K562 (cell line): ENCODE measurements around the gene FAM120B. TPM values are rescaled to one million over a fixed set of nuclear protein-coding genes. Genes with fewer than 3 reads are reported as not detected.

ENCODE experiments used
- ATAC-seq: fragments of 200-7000 bp; cut with Tn5 transposase; 3 replicates; pipeline ENCODE4 v1.9.1; 2020; ENCODE audit warnings: moderate library complexity
- BruUV-seq: library from RNA; stranded (reverse); fragments of 400-500 nt; replicated peaks from 2 replicates; lab custom pipeline; 2021; lab: Mats Ljungman, UMichigan
- CTCF ChIA-PET: fragments of 300-600 bp; formaldehyde crosslinking; extraction: SDS; loops from one replicate; lab custom pipeline; 2021; ENCODE audit warnings: low intra/inter-chr PET ratio; lab: Yijun Ruan, JAX
- POLR2A ChIA-PET: fragments of 300-600, 350-650 bp; sonication (Branson Sonifier 250); formaldehyde crosslinking; extraction: SDS; loops from one replicate; lab custom pipeline; 2021; ENCODE audit warnings: antibody characterized with exemption, inconsistent platforms; lab: Yijun Ruan, JAX
- DNase-seq, 4 experiments: peaks; one replicate each; pipeline versions ENCODE4 v3.0.0 to v3.0.0-alpha.2; 2011 to 2018; ENCODE audit warnings: low spot score in 3 of 4, mixed read lengths in 3 of 4; ENCODE audit errors: extremely low read depth in 1 of 4
- FAIRE-seq: peaks from 2 replicates; lab custom pipeline; 2011; peaks lifted over from hg19 to GRCh38; lab: Jason Lieb, UNC
- H2AFZ ChIP-seq: 2 replicates; pipeline ENCODE4 v1.6.0; 2011; ENCODE audit warnings: low read depth, low read length, control low read depth, inconsistent platforms
- H3K27ac ChIP-seq: fragments of 200-600 bp; 3 replicates; pipeline ENCODE4 v1.8.0; 2011; ENCODE audit warnings: low read depth, mild to moderate bottlenecking, control low read depth, inconsistent platforms, low read length, moderate library complexity, mixed read lengths; ENCODE audit errors: extremely low read depth
- H3K27me3 ChIP-seq, 2 experiments: fragments of 300-600 bp in 1 of 2; 2 replicates in 1 of 2; 3 replicates in 1 of 2; pipeline versions ENCODE4 v1.6.0 to v1.8.0; 2011; ENCODE audit warnings: inconsistent platforms in 2 of 2, low read length in 2 of 2, mild to moderate bottlenecking in 1 of 2, mixed read lengths in 1 of 2, moderate library complexity in 1 of 2; ENCODE audit not compliant: control insufficient read depth in 2 of 2, insufficient read depth in 2 of 2
- H3K36me3 ChIP-seq: fragments of 300-600 bp; 3 replicates; pipeline ENCODE4 v1.8.0; 2011; ENCODE audit warnings: mild to moderate bottlenecking, low read length, inconsistent platforms; ENCODE audit not compliant: control insufficient read depth, insufficient read depth
- H3K4me1 ChIP-seq, 2 experiments: fragments of 200-600 bp in 1 of 2; replicated peaks in 1 of 2; 2 replicates in 1 of 2; 3 replicates in 1 of 2; pipeline versions ENCODE4 v1.5.1 to v1.8.0; 2011; ENCODE audit warnings: inconsistent platforms in 2 of 2, low read length in 2 of 2, mild to moderate bottlenecking in 1 of 2, mixed read lengths in 1 of 2, moderate library complexity in 1 of 2; ENCODE audit not compliant: control insufficient read depth in 2 of 2, insufficient read depth in 2 of 2
- H3K4me2 ChIP-seq: 2 replicates; pipeline ENCODE4 v1.6.1; 2011; ENCODE audit warnings: low read length, control low read depth, inconsistent platforms, mixed read lengths; ENCODE audit not compliant: insufficient read depth
- H3K4me3 ChIP-seq: fragments of 200-600 bp; sonication (generic), shearing (Covaris generic); 2 replicates; pipeline ENCODE4 v1.5.1; 2016; ENCODE audit warnings: control low read depth, inconsistent platforms
- H3K79me2 ChIP-seq: fragments of 200-600 bp; 3 replicates; pipeline ENCODE4 v1.8.0; 2011; ENCODE audit warnings: low read length, inconsistent platforms; ENCODE audit not compliant: control insufficient read depth, insufficient read depth
- H3K9ac ChIP-seq, 2 experiments: 2 replicates each; pipeline versions ENCODE4 v1.6.0 to v1.6.1; 2011; ENCODE audit warnings: low read depth in 2 of 2, low read length in 2 of 2, control low read depth in 1 of 2, inconsistent platforms in 1 of 2, mild to moderate bottlenecking in 1 of 2, mixed read lengths in 1 of 2; ENCODE audit not compliant: insufficient read depth in 1 of 2
- H3K9me1 ChIP-seq: one replicate; pipeline ENCODE4 v1.6.0; 2011; ENCODE audit warnings: inconsistent platforms, mild to moderate bottlenecking, low read length, moderate library complexity; ENCODE audit not compliant: control insufficient read depth, insufficient read depth
- H3K9me3 ChIP-seq: replicated peaks from 2 replicates; pipeline ENCODE4 v1.5.1; 2011; ENCODE audit warnings: low read depth, low read length, inconsistent platforms; ENCODE audit not compliant: control insufficient read depth, insufficient read depth
- H4K20me1 ChIP-seq: replicated peaks from 2 replicates; pipeline ENCODE4 v1.6.1; 2011; ENCODE audit warnings: low read length, inconsistent platforms, mixed read lengths; ENCODE audit not compliant: control insufficient read depth, insufficient read depth
- CSDE1 ChIP-seq, 2 experiments: fragments of 450-650 bp; IDR thresholded peaks; 2 replicates each; pipeline ENCODE4 v1.6.1; 2016; ENCODE audit warnings: mild to moderate bottlenecking in 1 of 2
- GABPB2 ChIP-seq: fragments of 250-450 bp; sonication (Bioruptor Pico); conservative IDR thresholded peaks from 2 replicates; pipeline ENCODE4 v1.5.1; 2021; ENCODE audit warnings: mild to moderate bottlenecking
- GATAD2A ChIP-seq: fragments of 450-650 bp; IDR thresholded peaks from 2 replicates; pipeline ENCODE4 v1.6.1; 2017
- ILF3 ChIP-seq: fragments of 450-650 bp; IDR thresholded peaks from 2 replicates; pipeline ENCODE4 v1.6.1; 2018; ENCODE audit warnings: antibody characterized with exemption, mild to moderate bottlenecking, moderate library complexity, borderline replicate concordance
- MEIS2 ChIP-seq: fragments of 450-650 bp; IDR thresholded peaks from 2 replicates; pipeline ENCODE4 v1.6.1; 2014; ENCODE audit warnings: mild to moderate bottlenecking; ENCODE audit not compliant: partially characterized antibody
- NR1H2 ChIP-seq: sonication (generic); formaldehyde crosslinking; IDR thresholded peaks from 2 replicates; pipeline ENCODE4 v1.4.0; 2020; ENCODE audit warnings: mild to moderate bottlenecking, missing genetic modification reagents
- PHF21A ChIP-seq: fragments of 450-650 bp; IDR thresholded peaks from 2 replicates; pipeline ENCODE4 v1.6.1; 2017; ENCODE audit warnings: low read depth, borderline replicate concordance
- RCOR1 ChIP-seq, 2 experiments: IDR thresholded peaks; 2 replicates each; pipeline ENCODE4 v1.6.1; 2012; ENCODE audit warnings: low read depth in 2 of 2, low read length in 2 of 2, borderline replicate concordance in 1 of 2, improper control_type of control experiment in 1 of 2
- SUPT5H ChIP-seq: fragments of 450-650 bp; IDR thresholded peaks from 2 replicates; pipeline ENCODE4 v1.6.1; 2016
- ZC3H11A ChIP-seq: IDR thresholded peaks from 2 replicates; pipeline ENCODE4 v1.6.1; 2012; ENCODE audit warnings: low read depth, low read length, improper control_type of control experiment
- ZNF354B ChIP-seq: fragments of 250-450 bp; sonication (Bioruptor Pico); IDR thresholded peaks from 2 replicates; pipeline ENCODE4 v1.4.0; 2020
- WGBS: fragments of 100-300 bp; shearing (Covaris generic); methylation state at CpG from one replicate; pipeline ENCODE4 v1.1.6; 2016; ENCODE audit warnings: low coverage, mixed read lengths; ENCODE audit not compliant: insufficient coverage; ENCODE audit errors: missing lambda C conversion rate; 5-methylcytosine and 5-hydroxymethylcytosine counted together
- in situ Hi-C: fragments of 300-500 bp; cut with MboI; formaldehyde crosslinking; loops from 4 replicates; pipeline ENCODE4 v1.15.0; 2018; ENCODE audit warnings: inconsistent platforms, mixed read lengths
- intact Hi-C: fragments of 100-400 bp; cut with micrococcal nuclease; formaldehyde crosslinking; loops from 2 replicates; pipeline ENCODE4 v1.14.2; 2022
- polyA plus RNA-seq, 8 experiments: library from polyadenylated mRNA; depleted of rRNA in 4 of 8; stranded (reverse) in 5 of 8; unstranded in 3 of 8; fragments of >200 nt; fragmentation: Nextera tagmentation in 2 of 8; fragmentation: Illumina TruSeq in 1 of 8; extraction: Ambion mirVana in 2 of 8; extraction: Trizol in 1 of 8; gene quantifications; 2 replicates each; pipeline versions ENCODE4 v1.2.1 to v1.2.3, GENCODE V29; 2011 to 2014; ENCODE audit warnings: inconsistent platforms in 1 of 8, missing spikeins in 1 of 8
- total RNA-seq, 7 experiments: library from RNA; depleted of rRNA in 6 of 7; stranded (reverse); fragments of >200 nt in 6 of 7; fragmentation: Illumina TruSeq in 2 of 7; extraction: Trizol in 2 of 7; gene quantifications; 2 replicates each; pipeline versions ENCODE4 v1.2.1 to v1.2.3, GENCODE V29; 2011 to 2021; ENCODE audit warnings: low replicate concordance in 1 of 7
- TF ChIP-seq, protein P1 (sequence below), 3 experiments: IDR thresholded peaks in 2 of 3; conservative IDR thresholded peaks in 1 of 3; 2 replicates each; pipeline ENCODE4 v1.5.1; 2011 to 2012; ENCODE audit warnings: low read length in 3 of 3, mild to moderate bottlenecking in 3 of 3, control low read depth in 2 of 3, improper control_type of control experiment in 1 of 3, inconsistent platforms in 1 of 3, low read depth in 1 of 3, mixed read lengths in 1 of 3, moderate library complexity in 1 of 3; ENCODE audit not compliant: insufficient read depth in 2 of 3
- TF ChIP-seq, protein P2 (sequence below): IDR thresholded peaks from 2 replicates; pipeline ENCODE4 v1.6.1; 2011; ENCODE audit not compliant: insufficient read length; ENCODE audit errors: extremely low read depth
- TF ChIP-seq, protein P3 (sequence below): fragments of 450-650 bp; IDR thresholded peaks from 2 replicates; pipeline ENCODE4 v1.6.1; 2016
- TF ChIP-seq, protein P4 (sequence below): sonication (generic); IDR thresholded peaks from 2 replicates; pipeline ENCODE4 v1.6.1; 2016
- TF ChIP-seq, protein P5 (sequence below), 2 experiments: IDR thresholded peaks; 2 replicates each; pipeline ENCODE4 v1.6.1; 2011; ENCODE audit warnings: borderline replicate concordance in 1 of 2, control low read depth in 1 of 2, low read depth in 1 of 2, low read length in 1 of 2, mild to moderate bottlenecking in 1 of 2, mixed read lengths in 1 of 2, moderate library complexity in 1 of 2; ENCODE audit not compliant: insufficient read depth in 1 of 2, insufficient read length in 1 of 2, poor library complexity in 1 of 2, severe bottlenecking in 1 of 2; ENCODE audit errors: extremely low read depth in 1 of 2
- TF ChIP-seq, protein P6 (sequence below): fragments of 250-450 bp; sonication (Bioruptor Pico); IDR thresholded peaks from 2 replicates; pipeline ENCODE4 v1.8.0; 2021; ENCODE audit warnings: borderline replicate concordance, mild to moderate bottlenecking, moderate library complexity; ENCODE audit not compliant: poor library complexity, severe bottlenecking

The FAM120B gene
- total and polyA plus RNA-seq, 9 of the 15 experiments (the other 6 are each of a cell fraction or from before 2014, with no cell fraction given) = 3.5 to 22.6 (median 14.7) TPM

DNA sequence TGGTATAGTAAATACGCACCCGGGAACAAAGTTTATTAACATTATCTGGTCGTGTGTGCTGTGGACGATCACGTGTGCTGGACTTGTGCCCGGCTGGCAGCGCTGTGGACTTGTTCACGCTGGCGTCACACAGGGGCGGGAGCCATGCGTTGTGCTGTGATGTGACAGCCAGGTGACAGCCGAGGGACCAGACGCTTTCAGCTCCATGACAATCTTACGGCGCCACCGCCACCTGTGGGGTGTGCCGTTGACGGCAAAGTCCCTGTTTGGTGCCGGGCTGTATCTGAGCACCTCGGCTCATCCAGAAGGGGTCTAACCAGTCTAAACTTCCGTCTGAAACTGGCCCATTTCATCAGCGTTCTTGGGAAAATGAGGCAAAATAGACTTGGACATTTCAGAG, 40.9 kb upstream of the FAM120B start:
- no peaks in the 10 kb centered on the region for H3K9me1 ChIP-seq
- peaks cover 0 to 10% of the 10 kb centered on the region in 2 experiments; a peak in 2 of 5 replicates for H3K4me1 ChIP-seq
- H2AFZ ChIP-seq = no peak overlapping the region
- FAIRE-seq (no peak), ATAC-seq (peak; percentile 56), DNase-seq (peak in 1 of 4 experiments; percentile 16)
- POLR2A ChIA-PET = interaction anchor here (0.8 to 1.7 kb wide), 2 partner anchors 10 to 15 kb away, joined by 3 to 6 read pairs; no protein-coding TSS in a partner anchor
- H3K36me3 ChIP-seq = no peaks in the 10 kb centered on the region
- no peak overlapping the region for H3K9ac ChIP-seq
- H3K27me3 ChIP-seq = peaks cover 62 to 84% of the 10 kb centered on the region in 2 experiments
- no TSS peak for BruUV-seq
- H3K27ac ChIP-seq = no peak overlapping the region
- no peaks in the 10 kb centered on the region for H3K79me2 ChIP-seq
- intact Hi-C loops (no loop called here), in situ Hi-C loops (no loop called here)
- H3K4me3 ChIP-seq = no peak overlapping the region
- CTCF ChIA-PET = no interaction called here
- 6% methylated on average over 22 of the region's 22 CpGs for WGBS
- H4K20me1 ChIP-seq = no peaks in the 10 kb centered on the region; the same call in none of the 2 replicates
- no peak overlapping the region for H3K4me2 ChIP-seq
- H3K9me3 ChIP-seq = no peaks in the 10 kb centered on the region
- TF ChIP-seq, protein P1, sequence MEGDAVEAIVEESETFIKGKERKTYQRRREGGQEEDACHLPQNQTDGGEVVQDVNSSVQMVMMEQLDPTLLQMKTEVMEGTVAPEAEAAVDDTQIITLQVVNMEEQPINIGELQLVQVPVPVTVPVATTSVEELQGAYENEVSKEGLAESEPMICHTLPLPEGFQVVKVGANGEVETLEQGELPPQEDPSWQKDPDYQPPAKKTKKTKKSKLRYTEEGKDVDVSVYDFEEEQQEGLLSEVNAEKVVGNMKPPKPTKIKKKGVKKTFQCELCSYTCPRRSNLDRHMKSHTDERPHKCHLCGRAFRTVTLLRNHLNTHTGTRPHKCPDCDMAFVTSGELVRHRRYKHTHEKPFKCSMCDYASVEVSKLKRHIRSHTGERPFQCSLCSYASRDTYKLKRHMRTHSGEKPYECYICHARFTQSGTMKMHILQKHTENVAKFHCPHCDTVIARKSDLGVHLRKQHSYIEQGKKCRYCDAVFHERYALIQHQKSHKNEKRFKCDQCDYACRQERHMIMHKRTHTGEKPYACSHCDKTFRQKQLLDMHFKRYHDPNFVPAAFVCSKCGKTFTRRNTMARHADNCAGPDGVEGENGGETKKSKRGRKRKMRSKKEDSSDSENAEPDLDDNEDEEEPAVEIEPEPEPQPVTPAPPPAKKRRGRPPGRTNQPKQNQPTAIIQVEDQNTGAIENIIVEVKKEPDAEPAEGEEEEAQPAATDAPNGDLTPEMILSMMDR (IDR thresholded peaks at IDR 0.05 in 2 of 3, conservative IDR thresholded peaks at IDR 0.05 in 1 of 3; ENCODE audit: insufficient read depth in 2 of 3, low read depth in 1 of 3, low read length in 3 of 3) = peak in 2 of 3 experiments; percentile 2 to 26; a peak in 1 of 6 replicates
- TF ChIP-seq GABPB2 (CRISPR knock-in tag) (no peak), ZC3H11A (no peak), ZNF354B (no peak), CSDE1 (IDR thresholded peaks at IDR 0.05) (no peak), PHF21A (no peak), ILF3 (no peak), SUPT5H (no peak), NR1H2 (CRISPR knock-in tag) (no peak), MEIS2 (peak; percentile 5), RCOR1 (IDR thresholded peaks at IDR 0.05; ENCODE audit: borderline replicate concordance in 1 of 2, low read depth in 2 of 2, low read length in 2 of 2) (no peak), GATAD2A (no peak)
- TF ChIP-seq, protein P2, sequence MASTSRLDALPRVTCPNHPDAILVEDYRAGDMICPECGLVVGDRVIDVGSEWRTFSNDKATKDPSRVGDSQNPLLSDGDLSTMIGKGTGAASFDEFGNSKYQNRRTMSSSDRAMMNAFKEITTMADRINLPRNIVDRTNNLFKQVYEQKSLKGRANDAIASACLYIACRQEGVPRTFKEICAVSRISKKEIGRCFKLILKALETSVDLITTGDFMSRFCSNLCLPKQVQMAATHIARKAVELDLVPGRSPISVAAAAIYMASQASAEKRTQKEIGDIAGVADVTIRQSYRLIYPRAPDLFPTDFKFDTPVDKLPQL = no peak
- TF ChIP-seq, protein P3, sequence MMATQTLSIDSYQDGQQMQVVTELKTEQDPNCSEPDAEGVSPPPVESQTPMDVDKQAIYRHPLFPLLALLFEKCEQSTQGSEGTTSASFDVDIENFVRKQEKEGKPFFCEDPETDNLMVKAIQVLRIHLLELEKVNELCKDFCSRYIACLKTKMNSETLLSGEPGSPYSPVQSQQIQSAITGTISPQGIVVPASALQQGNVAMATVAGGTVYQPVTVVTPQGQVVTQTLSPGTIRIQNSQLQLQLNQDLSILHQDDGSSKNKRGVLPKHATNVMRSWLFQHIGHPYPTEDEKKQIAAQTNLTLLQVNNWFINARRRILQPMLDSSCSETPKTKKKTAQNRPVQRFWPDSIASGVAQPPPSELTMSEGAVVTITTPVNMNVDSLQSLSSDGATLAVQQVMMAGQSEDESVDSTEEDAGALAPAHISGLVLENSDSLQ = peak; percentile 49
- TF ChIP-seq, protein P4, sequence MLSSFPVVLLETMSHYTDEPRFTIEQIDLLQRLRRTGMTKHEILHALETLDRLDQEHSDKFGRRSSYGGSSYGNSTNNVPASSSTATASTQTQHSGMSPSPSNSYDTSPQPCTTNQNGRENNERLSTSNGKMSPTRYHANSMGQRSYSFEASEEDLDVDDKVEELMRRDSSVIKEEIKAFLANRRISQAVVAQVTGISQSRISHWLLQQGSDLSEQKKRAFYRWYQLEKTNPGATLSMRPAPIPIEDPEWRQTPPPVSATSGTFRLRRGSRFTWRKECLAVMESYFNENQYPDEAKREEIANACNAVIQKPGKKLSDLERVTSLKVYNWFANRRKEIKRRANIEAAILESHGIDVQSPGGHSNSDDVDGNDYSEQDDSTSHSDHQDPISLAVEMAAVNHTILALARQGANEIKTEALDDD = no peak
- TF ChIP-seq, protein P5, sequence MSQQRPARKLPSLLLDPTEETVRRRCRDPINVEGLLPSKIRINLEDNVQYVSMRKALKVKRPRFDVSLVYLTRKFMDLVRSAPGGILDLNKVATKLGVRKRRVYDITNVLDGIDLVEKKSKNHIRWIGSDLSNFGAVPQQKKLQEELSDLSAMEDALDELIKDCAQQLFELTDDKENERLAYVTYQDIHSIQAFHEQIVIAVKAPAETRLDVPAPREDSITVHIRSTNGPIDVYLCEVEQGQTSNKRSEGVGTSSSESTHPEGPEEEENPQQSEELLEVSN (IDR thresholded peaks at IDR 0.05; ENCODE audit: borderline replicate concordance in 1 of 2, extremely low read depth in 1 of 2, insufficient read depth in 1 of 2, insufficient read length in 1 of 2, low read depth in 1 of 2, low read length in 1 of 2, poor library complexity in 1 of 2, severe bottlenecking in 1 of 2) = peak in 1 of 2 experiments; percentile 29
- TF ChIP-seq, protein P6, sequence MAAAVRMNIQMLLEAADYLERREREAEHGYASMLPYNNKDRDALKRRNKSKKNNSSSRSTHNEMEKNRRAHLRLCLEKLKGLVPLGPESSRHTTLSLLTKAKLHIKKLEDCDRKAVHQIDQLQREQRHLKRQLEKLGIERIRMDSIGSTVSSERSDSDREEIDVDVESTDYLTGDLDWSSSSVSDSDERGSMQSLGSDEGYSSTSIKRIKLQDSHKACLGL = no peak
